Measurements from ENCODE around the gene GPR142. TPM values are rescaled to one million over a fixed set of nuclear protein-coding genes. Genes with fewer than 3 reads are reported as not detected.

Gene GPR142
- total RNA-seq, 1 donor from 2014 or later = 4.1 TPM

- no peak for TF ChIP-seq CTCF (conservative IDR thresholded peaks at IDR 0.05)
- no peaks in the 10 kb centered on the region for H3K9me3 Mint-ChIP-seq
- no peak overlapping the region for H3K4me3 Mint-ChIP-seq
- H3K4me1 Mint-ChIP-seq (ENCODE audit: unreplicated experiment) = no peaks in the 10 kb centered on the region
- H3K27ac Mint-ChIP-seq = no peak overlapping the region
- no peak for DNase-seq (ENCODE audit: extremely low spot score, unreplicated experiment)
- H3K27me3 Mint-ChIP-seq = peaks cover 14% of the 10 kb centered on the region
- no peaks in the 10 kb centered on the region for H3K36me3 Mint-ChIP-seq
These were observed 27.6 kb upstream of the GPR142 start for GRCh38 chr17:74339537-74340195.

GRCh38 chr17:74340470-74341023 lies 26.8 kb upstream of the GPR142 start:
- DNase-seq (ENCODE audit: extremely low spot score, unreplicated experiment) = no peak
- H3K9me3 Mint-ChIP-seq = no peaks in the 10 kb centered on the region
- H3K27ac Mint-ChIP-seq = no peak overlapping the region
- H3K27me3 Mint-ChIP-seq = peaks cover 14% of the 10 kb centered on the region
- no peaks in the 10 kb centered on the region for H3K4me1 Mint-ChIP-seq (ENCODE audit: unreplicated experiment)
- no peak for TF ChIP-seq CTCF (conservative IDR thresholded peaks at IDR 0.05)
- H3K36me3 Mint-ChIP-seq = no peaks in the 10 kb centered on the region
- no peak overlapping the region for H3K4me3 Mint-ChIP-seq

GRCh38 chr17:74342224-74342623 lies 25.1 kb upstream of the GPR142 start:
- peaks cover 14% of the 10 kb centered on the region for H3K27me3 Mint-ChIP-seq
- no peak overlapping the region for H3K4me3 Mint-ChIP-seq
- no peaks in the 10 kb centered on the region for H3K36me3 Mint-ChIP-seq
- no peaks in the 10 kb centered on the region for H3K9me3 Mint-ChIP-seq
- no peak for DNase-seq (ENCODE audit: extremely low spot score, unreplicated experiment)
- H3K4me1 Mint-ChIP-seq (ENCODE audit: unreplicated experiment) = no peaks in the 10 kb centered on the region
- no peak for TF ChIP-seq CTCF (conservative IDR thresholded peaks at IDR 0.05)
- no peak overlapping the region for H3K27ac Mint-ChIP-seq

GRCh38 chr17:74343121-74343520 lies 24.2 kb upstream of the GPR142 start:
- Mint-ChIP-seq H3K4me3 (no peak overlapping the region), H3K27ac (no peak overlapping the region)

GRCh38 chr17:74343526-74344284 lies 23.6 kb upstream of the GPR142 start:
- DNase-seq (ENCODE audit: extremely low spot score, unreplicated experiment) = no peak
- Mint-ChIP-seq H3K36me3 (no peaks in the 10 kb centered on the region), H3K27me3 (peaks cover 23% of the 10 kb centered on the region), H3K4me3 (no peak overlapping the region), H3K27ac (no peak overlapping the region), H3K9me3 (no peaks in the 10 kb centered on the region), H3K4me1 (ENCODE audit: unreplicated experiment) (no peaks in the 10 kb centered on the region)
- no peak for TF ChIP-seq CTCF (conservative IDR thresholded peaks at IDR 0.05)

More at GRCh38 chr17:74343121-74343520, 24.2 kb upstream of the GPR142 start:
- Mint-ChIP-seq H3K9me3 (no peaks in the 10 kb centered on the region), H3K27me3 (peaks cover 18% of the 10 kb centered on the region), H3K36me3 (no peaks in the 10 kb centered on the region), H3K4me1 (ENCODE audit: unreplicated experiment) (no peaks in the 10 kb centered on the region)
- no peak for TF ChIP-seq CTCF (conservative IDR thresholded peaks at IDR 0.05)
- DNase-seq (ENCODE audit: extremely low spot score, unreplicated experiment) = no peak

Data from type B pancreatic cell (in vitro differentiated cells).